WI38 (cell line): ENCODE measurements around the gene CDH22.

Experiments
- H3K4me3 ChIP-seq: 2 replicates; pipeline ENCODE4 v1.5.1; 2011; ENCODE audit warnings: low read depth, mild to moderate bottlenecking, control low read depth, low read length
- CTCF ChIP-seq: IDR thresholded peaks from 2 replicates; pipeline ENCODE4 v1.5.1; 2012; ENCODE audit warnings: low read depth, mild to moderate bottlenecking, control low read depth, low read length

Gene CDH22

GRCh38 chr20:46353500-46354206 is 45.4 kb upstream of the CDH22 start:
- no peak for TF ChIP-seq CTCF
- H3K4me3 ChIP-seq, result no peak overlapping the region

- no peak overlapping the region for H3K4me3 ChIP-seq
- TF ChIP-seq CTCF, result no peak
Measured at GRCh38 chr20:46352370-46352938, 44.2 kb upstream of the CDH22 start.

GRCh38 chr20:46351357-46352058 is 43.2 kb upstream of the CDH22 start:
- no peak for TF ChIP-seq CTCF
- no peak overlapping the region for H3K4me3 ChIP-seq

GRCh38 chr20:46350986-46351267 is 42.6 kb upstream of the CDH22 start:
- H3K4me3 ChIP-seq, result no peak overlapping the region
- no peak for TF ChIP-seq CTCF

GRCh38 chr20:46350201-46350985 is 42.1 kb upstream of the CDH22 start:
- H3K4me3 ChIP-seq, result no peak overlapping the region
- no peak for TF ChIP-seq CTCF

- TF ChIP-seq CTCF, result no peak
Measured at GRCh38 chr20:46349742-46350056, 41.4 kb upstream of the CDH22 start.

More at GRCh38 chr20:46349742-46350056, 41.4 kb upstream of the CDH22 start:
- H3K4me3 ChIP-seq, result no peak overlapping the region
